GM12891 (cell line): Measurements from ENCODE around the gene APMAP.

Source experiments
- DNase-seq: peaks from one replicate; pipeline ENCODE4 v3.0.0; 2011; ENCODE audit warnings: low spot score; ENCODE audit not compliant: insufficient read length
- FAIRE-seq: peaks from 2 replicates; lab custom pipeline; 2011; peaks lifted over from hg19 to GRCh38; lab: Jason Lieb, UNC
- PAX5 ChIP-seq: IDR thresholded peaks from 2 replicates; pipeline ENCODE4 v1.6.1; 2011; ENCODE audit warnings: low read length, moderate library complexity, mild to moderate bottlenecking; ENCODE audit not compliant: insufficient read depth, severe bottlenecking
- POLR2A ChIP-seq: IDR thresholded peaks from 2 replicates; pipeline ENCODE4 v1.6.1; 2011; ENCODE audit warnings: low read depth, low read length, control low read depth
- POLR2AphosphoS5 ChIP-seq: IDR thresholded peaks from 2 replicates; pipeline ENCODE4 v1.6.1; 2011; ENCODE audit warnings: low read depth, low read length, control low read depth
- POU2F2 ChIP-seq: IDR thresholded peaks from 2 replicates; pipeline ENCODE4 v1.6.1; 2011; ENCODE audit warnings: low read depth, mild to moderate bottlenecking, control low read depth, low read length, moderate library complexity
- SPI1 ChIP-seq: IDR thresholded peaks from 2 replicates; pipeline ENCODE4 v1.6.1; 2011; ENCODE audit warnings: low read depth, low read length, control low read depth
- TAF1 ChIP-seq: IDR thresholded peaks from 2 replicates; pipeline ENCODE4 v1.6.1; 2011; ENCODE audit warnings: low read depth, low read length, control low read depth

APMAP gene

DNA sequence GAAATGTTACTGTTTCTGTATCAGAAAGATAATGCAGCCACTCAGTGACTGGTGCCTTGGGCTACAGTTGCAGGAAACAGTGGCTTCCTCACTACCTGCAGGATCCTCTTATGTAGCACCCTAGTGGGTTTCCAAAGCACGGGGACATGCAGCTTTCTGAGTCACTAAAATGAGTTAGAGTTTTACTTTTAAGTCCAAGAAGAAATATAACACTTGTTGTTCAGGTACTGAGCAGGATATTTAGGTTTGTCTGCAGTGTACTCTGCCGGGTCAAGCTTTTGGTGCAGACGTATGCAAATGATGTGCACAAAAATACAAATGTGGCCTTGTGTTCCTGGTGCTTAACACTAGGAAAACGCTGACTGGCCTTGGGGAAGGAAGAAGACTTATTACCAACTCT lies 43.4 kb upstream of the APMAP start:
- peak; percentile 81; the same call in 1 of the 2 replicates for TF ChIP-seq POU2F2
- TF ChIP-seq POLR2A, result no peak
- FAIRE-seq, result peak; percentile 81
- no peak for DNase-seq

DNA sequence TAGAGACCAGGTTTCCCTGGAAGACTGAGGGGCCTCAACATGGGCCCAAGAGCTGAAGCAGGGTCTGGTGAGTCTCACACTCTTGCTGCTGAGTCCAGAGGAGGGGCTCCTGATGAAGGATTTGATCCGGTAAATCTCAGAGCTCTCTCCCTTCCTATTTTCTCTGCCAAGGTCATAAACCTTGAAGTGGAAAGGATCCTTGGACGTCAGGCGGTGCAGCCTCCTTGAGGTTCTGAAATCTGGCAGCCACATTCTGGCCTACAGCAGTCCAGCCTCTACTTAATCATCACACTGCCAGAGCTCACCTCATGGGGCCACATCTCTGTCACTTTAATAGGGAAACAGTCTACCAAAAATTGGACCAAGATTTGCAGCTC lies 41.4 kb upstream of the APMAP start:
- TF ChIP-seq POLR2AphosphoS5 (no peak), POLR2A (no peak), PAX5 (no peak), SPI1 (no peak), POU2F2 (no peak), TAF1 (no peak)
- DNase-seq, result no peak
- no peak for FAIRE-seq

DNA sequence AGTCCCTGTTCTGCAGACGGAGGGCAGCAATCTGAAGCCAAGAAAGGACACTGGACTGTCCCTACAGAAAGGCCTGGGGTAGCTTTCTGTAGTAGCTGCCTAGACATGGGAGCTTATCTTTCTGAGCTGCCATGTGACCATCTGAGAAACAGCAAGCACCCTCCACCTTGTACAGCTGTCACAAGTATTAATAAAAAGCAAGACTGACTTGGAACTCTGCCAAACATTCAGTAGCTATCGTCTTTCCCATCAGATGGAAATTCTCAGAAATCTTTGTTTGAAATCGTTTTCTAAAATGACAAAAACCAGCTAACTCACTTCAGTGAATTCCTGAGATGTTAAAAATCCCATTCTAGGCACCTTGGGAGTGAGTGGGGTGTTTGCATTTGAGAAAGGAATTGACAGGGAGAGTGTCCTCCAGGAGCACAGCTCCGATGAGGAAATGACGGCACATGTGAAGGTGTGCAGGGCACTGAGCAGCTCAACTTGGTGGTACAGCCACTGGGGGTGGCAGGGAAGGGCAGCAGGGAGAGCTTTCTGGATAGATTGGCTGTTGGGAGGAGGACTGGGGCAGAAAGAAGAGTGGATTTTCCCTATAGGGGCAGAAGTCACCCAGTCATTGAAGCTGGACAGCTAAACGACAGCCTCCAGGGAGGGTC lies 40.8 kb upstream of the APMAP start:
- TF ChIP-seq POU2F2, result no peak
- TF ChIP-seq POLR2A, result no peak
- TF ChIP-seq TAF1, result no peak
- DNase-seq (no peak), FAIRE-seq (no peak)

DNA sequence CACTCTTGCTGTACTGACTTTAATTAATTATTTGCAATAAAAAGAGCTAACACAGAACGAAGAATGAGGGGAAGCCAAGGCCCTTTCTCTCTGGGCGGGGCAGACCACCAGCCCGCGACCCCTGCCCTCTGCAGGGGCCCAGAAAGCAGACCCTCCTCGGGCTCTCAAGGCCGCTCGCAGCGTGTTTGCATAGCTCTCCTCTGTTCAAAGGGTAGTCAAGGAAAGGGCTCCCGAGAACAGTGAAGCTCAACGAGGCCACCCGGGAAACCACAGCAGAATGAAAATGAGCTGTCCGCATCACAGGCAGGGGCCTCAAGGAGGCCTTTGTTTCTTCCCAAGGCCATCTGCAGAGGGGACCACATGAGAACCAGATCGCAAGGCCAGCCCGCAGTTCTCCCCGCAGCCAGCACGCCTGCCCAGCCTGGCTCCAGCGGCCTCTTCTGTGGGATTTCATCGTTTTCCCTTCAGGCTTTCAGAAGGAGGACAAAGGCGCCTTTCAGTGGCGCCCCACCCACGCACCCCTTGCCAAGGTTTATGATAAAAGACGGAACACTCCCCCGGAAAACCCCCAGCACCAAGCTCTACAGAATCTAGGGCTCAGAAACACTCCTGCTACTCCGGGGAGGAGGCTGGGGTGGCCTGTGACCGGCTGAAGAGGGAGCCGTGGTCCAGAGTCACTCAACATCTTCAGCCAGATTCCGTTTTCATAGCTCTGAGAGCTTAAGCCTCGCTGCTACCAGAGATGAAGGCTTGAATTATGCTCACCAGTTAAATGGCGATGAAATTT lies 40.1 kb upstream of the APMAP start:
- DNase-seq, result no peak
- no peak for TF ChIP-seq TAF1
- no peak for TF ChIP-seq SPI1
- TF ChIP-seq PAX5, result no peak
- no peak for TF ChIP-seq POLR2A
- TF ChIP-seq POLR2AphosphoS5, result no peak
- TF ChIP-seq POU2F2, result no peak
- no peak for FAIRE-seq

DNA sequence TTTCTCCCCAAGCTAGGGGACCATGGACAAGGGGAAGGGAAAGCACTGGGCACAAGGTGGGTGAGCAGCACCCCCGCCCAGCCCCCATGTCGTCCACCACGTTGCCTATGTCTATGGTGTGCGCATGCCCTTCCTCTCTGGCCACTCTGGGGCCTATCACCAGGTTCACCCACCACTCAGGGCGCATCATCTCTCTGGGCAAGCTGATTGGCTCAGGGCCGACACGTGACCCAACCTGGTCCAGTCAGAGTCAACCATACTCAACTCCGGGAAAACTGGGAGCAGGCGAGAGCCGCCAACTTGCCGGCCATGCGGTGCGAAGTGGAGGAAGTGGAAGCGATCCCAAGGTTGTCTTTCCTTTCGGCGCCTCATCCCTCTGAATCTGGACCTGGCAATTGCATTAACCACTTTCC lies 39.5 kb upstream of the APMAP start:
- DNase-seq (no peak), FAIRE-seq (no peak)
- TF ChIP-seq POU2F2 (no peak), SPI1 (no peak), POLR2A (no peak)

DNA sequence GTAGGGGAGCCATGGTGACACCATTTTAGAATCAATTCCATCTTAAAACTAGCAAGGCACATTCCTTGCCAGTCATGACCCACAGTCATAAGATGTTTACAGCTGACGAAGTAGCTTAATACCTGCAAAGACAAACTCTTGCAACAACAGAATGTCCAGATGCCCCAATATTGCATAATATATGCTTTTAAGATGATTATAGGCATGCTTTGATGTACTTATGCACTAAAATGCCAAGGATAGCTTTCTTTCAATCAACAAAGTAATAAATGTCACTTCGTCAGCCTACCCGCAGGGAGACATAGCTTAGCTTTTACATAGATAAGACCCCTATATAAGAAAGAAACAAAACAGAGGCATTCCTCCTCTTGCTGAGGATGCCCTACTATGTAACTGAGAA lies 38.7 kb upstream of the APMAP start:
- FAIRE-seq (no peak), DNase-seq (no peak)
- TF ChIP-seq POLR2A (no peak), TAF1 (no peak), PAX5 (no peak), POU2F2 (no peak), POLR2AphosphoS5 (no peak), SPI1 (no peak)

DNA sequence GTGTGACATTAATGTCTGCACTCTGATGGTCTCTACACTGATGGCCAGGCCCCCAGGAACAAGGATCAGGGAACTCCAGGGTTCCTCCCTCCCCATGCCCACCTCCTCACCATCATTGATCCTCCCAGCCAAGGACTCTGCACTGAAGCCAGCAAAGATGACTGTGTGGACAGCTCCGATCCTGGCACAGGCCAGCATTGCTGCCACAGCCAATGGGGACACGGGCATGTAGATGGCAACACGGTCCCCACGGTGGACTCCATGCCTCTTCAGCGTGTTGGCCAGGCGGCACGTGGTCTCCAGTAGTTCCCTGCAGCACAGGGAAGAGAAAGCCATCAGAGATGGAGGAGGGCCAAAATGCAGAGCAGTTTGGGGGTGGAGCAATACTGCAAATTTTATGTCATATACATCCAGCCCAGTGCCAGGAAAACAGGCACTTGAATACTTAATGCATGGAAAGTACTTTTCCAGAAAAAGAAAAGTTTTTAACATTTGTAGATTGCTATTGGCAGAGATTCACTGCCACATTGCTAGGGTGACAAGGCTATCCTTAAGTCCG lies 38.2 kb upstream of the APMAP start:
- TF ChIP-seq POLR2A (no peak), POLR2AphosphoS5 (no peak), SPI1 (no peak), POU2F2 (no peak), TAF1 (no peak), PAX5 (no peak)
- DNase-seq (no peak), FAIRE-seq (no peak)

GRCh38 chr20:25030007-25030648 lies 37.6 kb upstream of the APMAP start:
- DNase-seq (no peak), FAIRE-seq (no peak)
- TF ChIP-seq PAX5 (no peak), SPI1 (no peak), TAF1 (no peak), POLR2AphosphoS5 (no peak), POU2F2 (no peak), POLR2A (no peak)

DNA sequence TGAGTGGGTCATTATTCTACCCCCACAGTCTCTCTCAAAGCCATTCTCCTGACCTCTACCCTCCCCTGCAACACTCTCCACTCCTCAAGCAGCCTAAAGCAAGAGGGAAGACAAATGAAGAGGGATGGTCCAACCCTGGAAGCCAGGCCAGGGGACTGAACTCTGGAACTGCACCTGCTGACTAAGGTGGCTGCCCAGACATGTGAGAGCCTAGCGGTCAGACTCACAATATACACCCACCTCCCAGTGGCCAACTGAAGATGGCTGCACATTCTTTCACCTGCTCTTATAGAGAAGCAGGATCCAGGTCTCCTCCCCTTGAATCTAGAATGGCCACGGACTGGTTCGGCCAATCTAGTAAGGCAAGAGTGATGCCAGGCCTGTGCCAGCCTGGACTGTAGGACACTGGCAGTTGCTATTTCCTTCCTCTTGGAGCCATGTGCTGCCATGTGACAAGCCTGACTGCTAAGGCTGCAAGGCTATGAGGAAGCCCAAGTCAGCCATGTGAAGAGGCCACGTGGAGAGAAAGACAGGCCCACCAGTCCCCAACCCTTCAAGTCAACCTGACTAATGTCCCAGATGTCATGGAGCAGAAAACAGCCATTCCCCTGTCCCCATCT lies 33.5 kb upstream of the APMAP start:
- no peak for FAIRE-seq
- DNase-seq, result no peak
- TF ChIP-seq TAF1 (no peak), POU2F2 (no peak), SPI1 (no peak), POLR2A (no peak), POLR2AphosphoS5 (no peak), PAX5 (no peak)
